ENCODE measurements around the gene MLIP. TPM values are rescaled to one million over a fixed set of nuclear protein-coding genes. Genes with fewer than 3 reads are reported as not detected.

MLIP gene
- total and polyA plus RNA-seq, 2 of the 8 experiments (the other 6 are each of a cell fraction or from before 2014, with no cell fraction given), result not detected

DNA sequence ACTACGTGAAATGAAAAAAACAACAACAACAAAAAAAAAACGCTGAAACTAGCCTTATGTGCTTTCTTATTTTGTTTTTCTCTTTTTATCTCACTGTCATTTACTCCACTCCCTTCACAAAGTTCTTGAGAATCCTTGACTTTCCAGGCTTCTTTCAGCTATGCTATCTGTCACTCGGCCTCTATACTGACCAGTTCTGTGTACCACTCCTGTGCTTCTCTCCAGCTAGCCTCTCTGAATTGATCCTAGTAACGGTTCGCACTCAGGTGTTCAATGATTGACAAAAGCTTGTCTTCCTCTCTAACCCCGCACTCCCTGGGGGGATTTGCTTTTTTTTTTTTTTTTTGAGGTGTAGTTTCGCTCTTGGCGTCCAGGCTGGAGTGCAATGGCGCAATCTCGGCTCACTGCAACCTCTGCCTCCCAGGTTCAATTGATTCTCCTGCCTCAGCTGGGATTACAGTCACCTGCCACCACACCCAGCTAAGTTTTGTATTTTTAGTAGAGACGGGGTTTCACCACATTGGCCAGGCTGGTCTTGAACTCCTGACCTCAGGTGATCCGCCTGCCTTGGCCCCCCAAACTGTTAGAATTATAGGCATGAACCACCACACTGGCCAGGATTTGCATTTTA lies 31.8 kb downstream of the MLIP start:
- H3K9me3 ChIP-seq (ENCODE audit: insufficient read depth in 2 of 2, low read depth in 1 of 2, low read length in 1 of 2), result no peaks in the 10 kb centered on the region
- 91% methylated on average over 10 of the region's 12 CpGs; no CpG with 5 or more reads in 1 of the 2 experiments for WGBS, 2 experiments (ENCODE audit: extremely low coverage in 1 of 2, insufficient coverage in 1 of 2, insufficient read length in 1 of 2, insufficient replicate concordance in 2 of 2, low coverage in 1 of 2, low lambda C conversion rate in 2 of 2, missing lambda C conversion rate in 1 of 2)
- TF ChIP-seq SAP30 (IDR thresholded peaks at IDR 0.05; ENCODE audit: insufficient read depth, insufficient replicate concordance, low read length), result no peak
- TF ChIP-seq KDM4A (IDR thresholded peaks at IDR 0.05; ENCODE audit: low read depth, low read length, severe bottlenecking), result no peak
- TF ChIP-seq, protein P1, sequence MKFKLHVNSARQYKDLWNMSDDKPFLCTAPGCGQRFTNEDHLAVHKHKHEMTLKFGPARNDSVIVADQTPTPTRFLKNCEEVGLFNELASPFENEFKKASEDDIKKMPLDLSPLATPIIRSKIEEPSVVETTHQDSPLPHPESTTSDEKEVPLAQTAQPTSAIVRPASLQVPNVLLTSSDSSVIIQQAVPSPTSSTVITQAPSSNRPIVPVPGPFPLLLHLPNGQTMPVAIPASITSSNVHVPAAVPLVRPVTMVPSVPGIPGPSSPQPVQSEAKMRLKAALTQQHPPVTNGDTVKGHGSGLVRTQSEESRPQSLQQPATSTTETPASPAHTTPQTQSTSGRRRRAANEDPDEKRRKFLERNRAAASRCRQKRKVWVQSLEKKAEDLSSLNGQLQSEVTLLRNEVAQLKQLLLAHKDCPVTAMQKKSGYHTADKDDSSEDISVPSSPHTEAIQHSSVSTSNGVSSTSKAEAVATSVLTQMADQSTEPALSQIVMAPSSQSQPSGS (IDR thresholded peaks at IDR 0.05; ENCODE audit: low read length), result no peak
- no peak for TF ChIP-seq TAF7 (optimal IDR thresholded peaks at IDR 0.05; ENCODE audit: borderline replicate concordance, low read depth, low read length)
- no peak for TF ChIP-seq CTBP2 (IDR thresholded peaks at IDR 0.05; ENCODE audit: borderline replicate concordance, insufficient read depth, insufficient read length, low read length)
- no peak for TF ChIP-seq YY1 (IDR thresholded peaks at IDR 0.05; ENCODE audit: low read depth, low read length)
- TF ChIP-seq, protein P2, sequence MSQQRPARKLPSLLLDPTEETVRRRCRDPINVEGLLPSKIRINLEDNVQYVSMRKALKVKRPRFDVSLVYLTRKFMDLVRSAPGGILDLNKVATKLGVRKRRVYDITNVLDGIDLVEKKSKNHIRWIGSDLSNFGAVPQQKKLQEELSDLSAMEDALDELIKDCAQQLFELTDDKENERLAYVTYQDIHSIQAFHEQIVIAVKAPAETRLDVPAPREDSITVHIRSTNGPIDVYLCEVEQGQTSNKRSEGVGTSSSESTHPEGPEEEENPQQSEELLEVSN (IDR thresholded peaks at IDR 0.05), result no peak
- no peak for TF ChIP-seq BACH1 (IDR thresholded peaks at IDR 0.05; ENCODE audit: low read length)
- TF ChIP-seq JUN (IDR thresholded peaks at IDR 0.05; ENCODE audit: low read depth, low read length), result no peak
- no peak for TF ChIP-seq CHD1 (IDR thresholded peaks at IDR 0.05; ENCODE audit: low read depth, low read length)
- TF ChIP-seq BCL11A (IDR thresholded peaks at IDR 0.05; ENCODE audit: low read depth in 2 of 2, low read length in 2 of 2), result no peak

More for the DNA sequence above, 31.8 kb downstream of the MLIP start:
- H2BK120ac ChIP-seq (replicated peaks; ENCODE audit: low read depth, low read length), result no peak overlapping the region
- H3K56ac ChIP-seq (replicated peaks; ENCODE audit: insufficient read length, low read depth, low read length), result no peak overlapping the region
- no peak overlapping the region for H2BK12ac ChIP-seq (ENCODE audit: low read depth, low read length)
- H3K4me2 ChIP-seq (ENCODE audit: insufficient read depth in 1 of 2, low read depth in 2 of 2, low read length in 2 of 2), result no peak overlapping the region
- H3K14ac ChIP-seq (ENCODE audit: insufficient read length), result no peak overlapping the region
- no peak overlapping the region for H4K91ac ChIP-seq (replicated peaks; ENCODE audit: insufficient read length, low read length)
- no peak overlapping the region for H3K18ac ChIP-seq (ENCODE audit: extremely low read depth, low read length)
- no peak overlapping the region for H3K9ac ChIP-seq (replicated peaks in 1 of 4; ENCODE audit: extremely low read depth in 1 of 4, low read depth in 3 of 4, low read length in 3 of 4)
- ChIA-PET POLR2A (ENCODE audit: partially characterized antibody) (no interaction called here), CTCF (ENCODE audit: partially characterized antibody) (no interaction called here)
- no peak overlapping the region for H3K23ac ChIP-seq (ENCODE audit: insufficient read length)
- H3K4ac ChIP-seq (replicated peaks; ENCODE audit: insufficient read length, low read depth, low read length), result no peak overlapping the region
- no peak overlapping the region for H4K8ac ChIP-seq (ENCODE audit: extremely low read depth, insufficient read depth, low read length)
- H3K79me2 ChIP-seq (ENCODE audit: control insufficient read depth in 1 of 2, insufficient read depth in 2 of 2, low read length in 2 of 2), result no peaks in the 10 kb centered on the region
- H3K4me1 ChIP-seq (replicated peaks in 1 of 4; ENCODE audit: control insufficient read depth in 3 of 4, insufficient read depth in 4 of 4, low read length in 3 of 4), result no peaks in the 10 kb centered on the region
- no peak overlapping the region for H4K5ac ChIP-seq (ENCODE audit: insufficient read length, low read depth, low read length)
- no peak overlapping the region for H3K4me3 ChIP-seq (ENCODE audit: extremely low read depth in 1 of 4, insufficient read depth in 2 of 4, low read depth in 3 of 4, low read length in 4 of 4)
- H2AFZ ChIP-seq (ENCODE audit: low read length), result peak overlapping the region; percentile 29; the same call in 1 of the 2 replicates
- H3K79me1 ChIP-seq (ENCODE audit: low read depth, low read length), result no peaks in the 10 kb centered on the region
- no peaks in the 10 kb centered on the region for H3K36me3 ChIP-seq (ENCODE audit: control insufficient read depth in 2 of 4, insufficient read depth in 4 of 4, low read length in 3 of 4)
- FAIRE-seq, result no peak
- H3K23me2 ChIP-seq (ENCODE audit: low read depth, low read length), result no peaks in the 10 kb centered on the region
- no peak overlapping the region for H2AK5ac ChIP-seq (ENCODE audit: low read depth, low read length)
- no peak overlapping the region for H3K27ac ChIP-seq (ENCODE audit: low read depth, low read length)
- no peak overlapping the region for H2BK15ac ChIP-seq (ENCODE audit: low read length)
- H4K20me1 ChIP-seq (replicated peaks in 1 of 2; ENCODE audit: control insufficient read depth in 1 of 2, insufficient read depth in 2 of 2, low read length in 2 of 2), result no peaks in the 10 kb centered on the region
- H2BK20ac ChIP-seq (ENCODE audit: low read length), result no peak overlapping the region
- no peak for DNase-seq (ENCODE audit: low read depth in 1 of 2, low spot score in 2 of 2)
- H2BK5ac ChIP-seq (ENCODE audit: low read depth, low read length), result no peak overlapping the region
- no peaks in the 10 kb centered on the region for H3K27me3 ChIP-seq (replicated peaks in 1 of 4; ENCODE audit: control insufficient read depth in 3 of 4, extremely low read depth in 1 of 4, insufficient read depth in 3 of 4, low read length in 3 of 4)
